ENCODE data around the gene ZNF462.

The ZNF462 gene

DNA sequence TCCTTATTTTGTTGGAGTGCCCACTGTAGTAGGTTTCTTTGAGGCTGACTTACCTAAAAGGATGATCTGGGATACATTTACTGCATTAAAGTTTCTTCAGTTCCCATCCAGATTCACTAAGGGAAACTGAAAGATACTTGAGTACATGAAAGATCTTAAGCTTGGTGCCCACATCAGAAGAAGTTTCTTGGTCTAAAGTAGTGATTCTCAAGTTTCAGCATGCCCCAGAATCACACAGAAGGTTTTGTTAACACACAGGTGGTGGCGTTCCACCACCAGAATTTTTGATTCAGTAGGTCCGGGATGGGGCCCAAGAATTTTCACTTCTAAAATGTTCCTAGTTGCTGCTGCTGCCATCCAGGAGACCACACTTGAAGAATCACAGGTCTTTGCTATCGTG, 171.0 kb downstream of the ZNF462 start:
- no peak overlapping the region for H3K4me3 ChIP-seq (ENCODE audit: low read depth, low read length)
- no peak for DNase-seq (ENCODE audit: low read depth)
- no peak for TF ChIP-seq CTCF (IDR thresholded peaks at IDR 0.05; ENCODE audit: low read depth, low read length, missing control alignments)
- in situ Hi-C loops (cut with HindIII; ENCODE audit: low sequenced_read_pairs): no loop called here

DNA sequence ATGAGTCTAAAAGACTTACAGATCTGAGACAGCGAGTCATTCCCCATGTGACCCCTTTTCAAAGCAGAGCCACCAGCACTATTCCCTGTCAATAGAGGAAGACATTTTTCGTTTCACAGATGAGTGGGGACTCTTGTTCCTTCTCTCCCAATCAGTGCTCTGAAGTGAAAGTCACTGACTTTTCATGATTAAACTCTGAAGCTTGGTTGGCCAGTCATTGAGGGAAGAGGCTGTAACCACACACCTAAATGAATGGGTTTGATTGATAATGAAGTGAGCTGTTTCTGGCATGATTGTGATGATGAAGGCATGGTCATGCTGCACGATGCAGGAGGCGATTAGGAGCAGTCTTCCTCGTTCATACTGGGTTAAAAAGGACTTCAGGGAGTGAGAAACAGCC, 171.9 kb downstream of the ZNF462 start:
- in situ Hi-C loops (cut with HindIII; ENCODE audit: low sequenced_read_pairs): no loop called here
- TF ChIP-seq CTCF (IDR thresholded peaks at IDR 0.05; ENCODE audit: low read depth, low read length, missing control alignments): no peak
- DNase-seq (ENCODE audit: low read depth): no peak

GRCh38 chr9:107036367-107036766, 173.4 kb downstream of the ZNF462 start:
- TF ChIP-seq CTCF (IDR thresholded peaks at IDR 0.05; ENCODE audit: low read depth, low read length, missing control alignments): no peak
- in situ Hi-C loops (cut with HindIII; ENCODE audit: low sequenced_read_pairs): no loop called here
- no peak overlapping the region for H3K4me3 ChIP-seq (ENCODE audit: low read depth, low read length)
- DNase-seq (ENCODE audit: low read depth): no peak

More for the DNA sequence above, 171.9 kb downstream of the ZNF462 start:
- H3K4me3 ChIP-seq (ENCODE audit: low read depth, low read length): no peak overlapping the region

DNA sequence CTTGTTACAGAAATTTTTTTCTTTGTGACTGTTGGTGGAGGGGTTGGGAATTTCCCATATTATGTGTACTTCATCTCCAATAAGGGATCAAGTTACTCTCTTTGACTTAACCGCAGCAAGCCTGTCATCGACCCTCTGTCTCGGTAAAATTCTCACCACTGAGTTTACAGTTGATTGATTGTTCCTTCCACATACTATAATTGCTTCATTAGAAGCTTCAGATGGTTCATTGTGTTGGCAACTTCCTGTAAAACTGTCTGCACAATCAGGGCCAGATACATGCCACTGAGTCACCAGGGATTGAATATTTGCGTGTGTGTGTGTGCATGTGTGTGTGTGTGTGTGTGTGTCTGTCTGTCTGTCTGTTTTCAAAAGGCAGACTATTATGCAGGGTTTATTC, 176.6 kb downstream of the ZNF462 start:
- no peak for TF ChIP-seq CTCF (IDR thresholded peaks at IDR 0.05; ENCODE audit: low read depth, low read length, missing control alignments)
- H3K4me3 ChIP-seq (ENCODE audit: low read depth, low read length): no peak overlapping the region
- peak; percentile 54 for DNase-seq (ENCODE audit: low read depth)
- in situ Hi-C loops (cut with HindIII; ENCODE audit: low sequenced_read_pairs): no loop called here

GRCh38 chr9:107042606-107043005, 179.6 kb downstream of the ZNF462 start:
- H3K4me3 ChIP-seq (ENCODE audit: low read depth, low read length): no peak overlapping the region
- in situ Hi-C loops (cut with HindIII; ENCODE audit: low sequenced_read_pairs): no loop called here
- no peak for DNase-seq (ENCODE audit: low read depth)
- TF ChIP-seq CTCF (IDR thresholded peaks at IDR 0.05; ENCODE audit: low read depth, low read length, missing control alignments): no peak

DNA sequence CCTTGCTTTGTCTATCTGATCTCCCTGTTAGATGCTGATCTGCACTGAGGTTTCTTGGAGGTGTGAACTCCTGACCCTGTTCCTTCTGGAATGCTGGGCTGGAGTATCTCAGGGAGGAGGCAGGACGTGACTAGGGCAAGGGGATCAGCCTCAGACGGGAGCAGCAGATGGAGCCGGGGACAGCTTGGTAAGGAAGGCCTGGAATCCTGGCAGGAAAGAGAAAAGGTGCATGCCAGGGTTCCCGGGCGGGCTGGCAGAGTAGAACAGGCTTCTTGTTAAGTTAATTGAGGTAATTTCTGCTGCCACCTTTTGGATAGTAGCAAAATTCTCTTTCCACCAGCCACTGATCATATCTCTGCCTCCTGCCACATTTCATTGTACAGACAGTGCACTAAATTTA, 180.9 kb downstream of the ZNF462 start:
- no peak for DNase-seq (ENCODE audit: low read depth)
- no peak for TF ChIP-seq CTCF (IDR thresholded peaks at IDR 0.05; ENCODE audit: low read depth, low read length, missing control alignments)
- no peak overlapping the region for H3K4me3 ChIP-seq (ENCODE audit: low read depth, low read length)
- in situ Hi-C loops (cut with HindIII; ENCODE audit: low sequenced_read_pairs): no loop called here

GRCh38 chr9:107044872-107045271, 181.9 kb downstream of the ZNF462 start:
- in situ Hi-C loops (cut with HindIII; ENCODE audit: low sequenced_read_pairs): no loop called here
- no peak for TF ChIP-seq CTCF (IDR thresholded peaks at IDR 0.05; ENCODE audit: low read depth, low read length, missing control alignments)
- no peak for DNase-seq (ENCODE audit: low read depth)
- H3K4me3 ChIP-seq (ENCODE audit: low read depth, low read length): no peak overlapping the region

Measured in astrocyte of the cerebellum (primary cell).